Astrocyte (in vitro differentiated cells and primary cell): Measurements from ENCODE around the gene NUP210. TPM values are rescaled to one million over a fixed set of nuclear protein-coding genes. Genes with fewer than 3 reads are reported as not detected.

Source experiments
- DNase-seq: peaks from one replicate; pipeline ENCODE4 v3.0.0-alpha.2; 2010; ENCODE audit warnings: low read depth
- FAIRE-seq: peaks from 2 replicates; lab custom pipeline; 2011; peaks lifted over from hg19 to GRCh38; lab: Jason Lieb, UNC
- H2AFZ ChIP-seq: 2 replicates; pipeline ENCODE4 v1.6.0; 2012; ENCODE audit warnings: low read depth, low read length, inconsistent platforms
- H3K27ac ChIP-seq: 2 replicates; pipeline ENCODE4 v1.5.1; 2011; ENCODE audit warnings: low read depth, low read length, inconsistent platforms
- H3K27me3 ChIP-seq: 2 replicates; pipeline ENCODE4 v1.6.0; 2011; ENCODE audit warnings: low read length, inconsistent platforms; ENCODE audit not compliant: insufficient read depth
- H3K36me3 ChIP-seq: 2 replicates; pipeline ENCODE4 v1.5.1; 2011; ENCODE audit warnings: low read length, inconsistent platforms; ENCODE audit not compliant: insufficient read depth
- H3K4me1 ChIP-seq: 2 replicates; pipeline ENCODE4 v1.5.1; 2011; ENCODE audit warnings: low read length, inconsistent platforms; ENCODE audit not compliant: insufficient read depth
- H3K4me2 ChIP-seq: 2 replicates; pipeline ENCODE4 v1.6.0; 2012; ENCODE audit warnings: low read length, inconsistent platforms
- H3K4me3 ChIP-seq: 2 replicates; pipeline ENCODE4 v1.5.1; 2011; ENCODE audit warnings: low read depth, mild to moderate bottlenecking, low read length, inconsistent platforms; ENCODE audit not compliant: insufficient read depth
- H3K79me2 ChIP-seq: 2 replicates; pipeline ENCODE4 v1.6.0; 2012; ENCODE audit warnings: mild to moderate bottlenecking, low read length, inconsistent platforms; ENCODE audit not compliant: insufficient read depth
- H3K9ac ChIP-seq: 2 replicates; pipeline ENCODE4 v1.6.0; 2012; ENCODE audit warnings: mild to moderate bottlenecking, low read length, inconsistent platforms
- H3K9me3 ChIP-seq: 2 replicates; pipeline ENCODE4 v1.5.1; 2012; ENCODE audit warnings: low read depth, mild to moderate bottlenecking, low read length, inconsistent platforms; ENCODE audit not compliant: insufficient read depth
- H4K20me1 ChIP-seq: 2 replicates; pipeline ENCODE4 v1.6.0; 2012; ENCODE audit warnings: low read length, inconsistent platforms; ENCODE audit not compliant: insufficient read depth
- H3K27ac Mint-ChIP-seq: one replicate; pipeline ENCODE4 v1.8.0; 2021; ENCODE audit warnings: mild to moderate bottlenecking, mixed read lengths; ENCODE audit not compliant: unreplicated experiment
- H3K27me3 Mint-ChIP-seq: one replicate; pipeline ENCODE4 v1.8.0; 2021; ENCODE audit warnings: low read depth, mixed read lengths; ENCODE audit not compliant: unreplicated experiment
- H3K36me3 Mint-ChIP-seq: one replicate; pipeline ENCODE4 v1.8.0; 2021; ENCODE audit warnings: low read depth, mixed read lengths; ENCODE audit not compliant: unreplicated experiment
- H3K4me1 Mint-ChIP-seq: one replicate; pipeline ENCODE4 v1.8.0; 2021; ENCODE audit warnings: low read depth, mixed read lengths; ENCODE audit not compliant: unreplicated experiment
- H3K4me3 Mint-ChIP-seq: one replicate; pipeline ENCODE4 v1.8.0; 2021; ENCODE audit warnings: mild to moderate bottlenecking, moderate library complexity, mixed read lengths; ENCODE audit not compliant: unreplicated experiment
- H3K9me3 Mint-ChIP-seq: one replicate; pipeline ENCODE4 v1.8.0; 2021; ENCODE audit warnings: mild to moderate bottlenecking, mixed read lengths; ENCODE audit not compliant: unreplicated experiment
- EZH2 ChIP-seq: IDR thresholded peaks from 2 replicates; pipeline ENCODE4 v1.6.1; 2012; ENCODE audit warnings: mild to moderate bottlenecking, low read length, inconsistent platforms; ENCODE audit not compliant: insufficient read depth
- total RNA-seq: library from RNA; stranded (reverse); gene quantifications from 2 replicates; pipeline ENCODE4 v1.2.1, GENCODE V29; 2021
- TF ChIP-seq, protein P1 (sequence below): IDR thresholded peaks from 2 replicates; pipeline ENCODE4 v1.5.1; 2011; ENCODE audit warnings: low read depth, mild to moderate bottlenecking, inconsistent platforms, low read length, moderate library complexity; ENCODE audit not compliant: insufficient read depth

The NUP210 gene
- total RNA-seq, 1 donor from 2014 or later: 1.2 TPM

GRCh38 chr3:13275376-13276005, 144.6 kb downstream of the NUP210 start:
- Mint-ChIP-seq H3K36me3 (peaks cover 2% of the 10 kb centered on the region), H3K27me3 (peaks cover 15% of the 10 kb centered on the region), H3K4me1 (peaks cover 23% of the 10 kb centered on the region), H3K4me3 (no peak overlapping the region), H3K27ac (no peak overlapping the region), H3K9me3 (peaks cover 4% of the 10 kb centered on the region)
- DNase-seq (no peak), FAIRE-seq (no peak)
- Histone ChIP-seq H3K9ac (no peak overlapping the region), H4K20me1 (no peaks in the 10 kb centered on the region), H3K4me3 (no peak overlapping the region), H2AFZ (no peak overlapping the region), H3K27ac (no peak overlapping the region), H3K36me3 (no peaks in the 10 kb centered on the region), H3K9me3 (no peaks in the 10 kb centered on the region), H3K27me3 (peaks cover 11% of the 10 kb centered on the region), H3K4me1 (peaks cover 15% of the 10 kb centered on the region), H3K79me2 (no peaks in the 10 kb centered on the region), H3K4me2 (no peak overlapping the region)
- TF ChIP-seq, protein P1, sequence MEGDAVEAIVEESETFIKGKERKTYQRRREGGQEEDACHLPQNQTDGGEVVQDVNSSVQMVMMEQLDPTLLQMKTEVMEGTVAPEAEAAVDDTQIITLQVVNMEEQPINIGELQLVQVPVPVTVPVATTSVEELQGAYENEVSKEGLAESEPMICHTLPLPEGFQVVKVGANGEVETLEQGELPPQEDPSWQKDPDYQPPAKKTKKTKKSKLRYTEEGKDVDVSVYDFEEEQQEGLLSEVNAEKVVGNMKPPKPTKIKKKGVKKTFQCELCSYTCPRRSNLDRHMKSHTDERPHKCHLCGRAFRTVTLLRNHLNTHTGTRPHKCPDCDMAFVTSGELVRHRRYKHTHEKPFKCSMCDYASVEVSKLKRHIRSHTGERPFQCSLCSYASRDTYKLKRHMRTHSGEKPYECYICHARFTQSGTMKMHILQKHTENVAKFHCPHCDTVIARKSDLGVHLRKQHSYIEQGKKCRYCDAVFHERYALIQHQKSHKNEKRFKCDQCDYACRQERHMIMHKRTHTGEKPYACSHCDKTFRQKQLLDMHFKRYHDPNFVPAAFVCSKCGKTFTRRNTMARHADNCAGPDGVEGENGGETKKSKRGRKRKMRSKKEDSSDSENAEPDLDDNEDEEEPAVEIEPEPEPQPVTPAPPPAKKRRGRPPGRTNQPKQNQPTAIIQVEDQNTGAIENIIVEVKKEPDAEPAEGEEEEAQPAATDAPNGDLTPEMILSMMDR: no peak
- TF ChIP-seq EZH2: no peak

- no peak overlapping the region for H3K4me3 ChIP-seq
- no peak overlapping the region for H3K9ac ChIP-seq
- no peak overlapping the region for H3K27ac ChIP-seq
- no peak for FAIRE-seq
- H2AFZ ChIP-seq: no peak overlapping the region
- no peak for DNase-seq
- Mint-ChIP-seq H3K36me3 (peaks cover 6% of the 10 kb centered on the region), H3K4me3 (no peak overlapping the region), H3K27ac (no peak overlapping the region), H3K27me3 (peaks cover 15% of the 10 kb centered on the region), H3K4me1 (peaks cover 21% of the 10 kb centered on the region), H3K9me3 (peaks cover 4% of the 10 kb centered on the region)
- H3K27me3 ChIP-seq: peaks cover 11% of the 10 kb centered on the region
- H3K4me1 ChIP-seq: peaks cover 15% of the 10 kb centered on the region
- no peaks in the 10 kb centered on the region for H3K36me3 ChIP-seq
- no peaks in the 10 kb centered on the region for H4K20me1 ChIP-seq
- TF ChIP-seq, protein P1: no peak
- no peak for TF ChIP-seq EZH2
- H3K79me2 ChIP-seq: no peaks in the 10 kb centered on the region
- H3K4me2 ChIP-seq: no peak overlapping the region
- no peaks in the 10 kb centered on the region for H3K9me3 ChIP-seq
These were observed 145.4 kb downstream of the NUP210 start for GRCh38 chr3:13274551-13275332.
